T-helper 1 cell treated with Interleukin-12 subunit alpha and Interleukin-12 subunit beta and Interleukin-4 antibody, amounts not matched to agents 30 μg/mL and 1 μg/mL, for 36 hours (primary cell): Measurements from ENCODE around the gene KRTAP5-8.
"Not testable (repeated sequence)": the region's sequence is repeated elsewhere in the genome, so short reads cannot be mapped to it uniquely, and the experiment has no call there.

Experiments used
- H3K27ac Mint-ChIP-seq: one replicate; pipeline ENCODE4 v1.8.0; 2021; ENCODE audit warnings: mild to moderate bottlenecking, mixed read lengths
- H3K27me3 Mint-ChIP-seq: one replicate; pipeline ENCODE4 v1.8.0; 2021; ENCODE audit warnings: low read depth, mixed read lengths
- H3K36me3 Mint-ChIP-seq: one replicate; pipeline ENCODE4 v1.8.0; 2021; ENCODE audit warnings: low read depth, mixed read lengths
- H3K4me1 Mint-ChIP-seq: one replicate; pipeline ENCODE4 v1.8.0; 2021; ENCODE audit warnings: low read depth, mixed read lengths
- H3K4me3 Mint-ChIP-seq: one replicate; pipeline ENCODE4 v1.8.0; 2021; ENCODE audit warnings: mild to moderate bottlenecking, moderate library complexity, mixed read lengths
- H3K9me3 Mint-ChIP-seq: one replicate; pipeline ENCODE4 v1.8.0; 2021; ENCODE audit warnings: mixed read lengths

The KRTAP5-8 gene

GRCh38 chr11:71566626-71567599, 29.1 kb downstream of the KRTAP5-8 start:
- not testable (repeated sequence) for H3K36me3 Mint-ChIP-seq, H3K27ac Mint-ChIP-seq, H3K9me3 Mint-ChIP-seq, H3K4me3 Mint-ChIP-seq, H3K4me1 Mint-ChIP-seq
- peaks cover 21% of the 10 kb centered on the region for H3K27me3 Mint-ChIP-seq

GRCh38 chr11:71567633-71568032, 29.8 kb downstream of the KRTAP5-8 start:
- not testable (repeated sequence) for H3K36me3 Mint-ChIP-seq, H3K9me3 Mint-ChIP-seq, H3K27ac Mint-ChIP-seq, H3K4me1 Mint-ChIP-seq, H3K4me3 Mint-ChIP-seq
- peaks cover 21% of the 10 kb centered on the region for H3K27me3 Mint-ChIP-seq

GRCh38 chr11:71568704-71569349, 31.0 kb downstream of the KRTAP5-8 start:
- Mint-ChIP-seq H3K4me3 (no peak overlapping the region), H3K4me1 (peaks cover 3% of the 10 kb centered on the region), H3K27ac (no peak overlapping the region), H3K27me3 (peaks cover 11% of the 10 kb centered on the region), H3K9me3 (no peaks in the 10 kb centered on the region), H3K36me3 (no peaks in the 10 kb centered on the region)

DNA sequence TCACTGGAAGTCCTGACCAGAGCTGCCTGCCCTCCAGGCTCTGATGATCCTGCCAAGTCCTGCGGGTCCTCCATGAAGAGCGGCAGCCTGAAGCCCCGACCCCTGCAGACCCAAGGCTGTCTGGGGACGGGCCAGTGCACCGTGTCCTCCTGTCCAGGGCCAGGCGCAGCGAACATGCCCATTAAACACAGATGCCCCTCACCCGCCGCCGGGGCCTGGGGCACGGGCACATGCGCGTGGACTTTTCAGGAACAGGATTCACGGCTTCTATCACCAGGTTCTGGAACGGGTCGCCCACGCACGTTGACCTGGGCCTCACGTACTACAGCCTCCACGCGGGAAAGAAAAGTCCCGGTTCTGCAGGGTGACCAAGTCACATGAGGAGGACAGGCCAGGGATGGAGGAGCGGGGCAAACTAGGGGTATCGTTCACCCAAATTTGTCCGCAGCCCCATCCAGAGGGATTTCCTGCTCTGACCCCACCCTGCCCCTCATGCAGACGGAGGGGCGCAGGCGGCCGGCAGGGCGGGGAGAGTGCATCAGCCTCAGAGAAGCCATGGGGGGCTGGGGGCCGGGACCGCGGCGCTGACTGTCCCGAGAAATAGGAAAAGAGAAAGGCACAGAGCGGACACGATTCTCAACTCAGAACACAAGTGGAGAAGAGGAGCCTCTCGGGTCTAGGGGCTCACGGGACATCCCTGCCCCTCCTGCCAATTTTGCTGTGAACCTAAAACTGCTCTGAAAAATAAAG, 33.5 kb downstream of the KRTAP5-8 start:
- not testable (repeated sequence) for H3K4me3 Mint-ChIP-seq, H3K27me3 Mint-ChIP-seq, H3K4me1 Mint-ChIP-seq, H3K36me3 Mint-ChIP-seq, H3K9me3 Mint-ChIP-seq, H3K27ac Mint-ChIP-seq

DNA sequence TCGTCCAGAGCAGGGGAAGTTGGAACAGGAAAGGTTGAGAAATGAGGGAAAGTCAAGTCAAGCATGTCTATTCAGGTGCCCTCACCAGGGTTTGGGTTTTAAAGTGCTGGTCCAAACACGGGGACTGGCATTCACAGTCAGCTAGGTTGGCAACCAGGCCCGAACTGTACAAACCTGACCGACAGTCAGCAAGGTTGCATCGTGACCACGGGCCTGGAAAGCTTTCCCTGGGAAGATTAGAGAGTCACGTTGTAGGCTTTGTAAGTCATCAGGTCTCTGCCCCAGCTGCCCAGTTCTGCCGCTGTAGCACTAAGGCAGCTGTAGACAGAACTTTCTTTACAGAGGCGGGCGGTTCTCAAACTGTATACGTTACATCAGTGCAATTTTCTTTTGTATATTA, 35.0 kb downstream of the KRTAP5-8 start:
- Mint-ChIP-seq H3K9me3 (no peaks in the 10 kb centered on the region), H3K27ac (no peak overlapping the region), H3K27me3 (no peaks in the 10 kb centered on the region), H3K36me3 (no peaks in the 10 kb centered on the region), H3K4me1 (no peaks in the 10 kb centered on the region), H3K4me3 (no peak overlapping the region)

DNA sequence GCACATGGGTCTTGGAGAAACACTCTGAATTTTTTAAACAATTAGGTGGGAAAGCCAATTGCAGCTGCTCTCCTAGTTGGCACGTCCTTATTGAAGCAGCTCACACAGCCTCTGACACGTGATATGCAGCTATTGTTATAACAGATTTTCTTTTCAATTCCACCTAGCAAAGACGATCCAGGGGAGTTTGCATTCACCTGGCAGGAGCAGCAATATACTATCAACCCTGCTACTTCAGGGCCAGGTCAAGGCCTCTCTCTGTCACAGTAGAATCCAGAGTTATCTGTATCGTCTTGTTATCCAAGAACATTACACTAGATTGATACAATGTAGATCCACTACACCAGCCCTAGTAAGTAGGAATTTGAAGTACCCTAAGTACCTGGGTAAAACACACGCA, 36.6 kb downstream of the KRTAP5-8 start:
- Mint-ChIP-seq H3K27me3 (no peaks in the 10 kb centered on the region), H3K4me1 (no peaks in the 10 kb centered on the region), H3K4me3 (no peak overlapping the region), H3K27ac (no peak overlapping the region), H3K36me3 (no peaks in the 10 kb centered on the region), H3K9me3 (no peaks in the 10 kb centered on the region)

- H3K36me3 Mint-ChIP-seq, result no peaks in the 10 kb centered on the region
- no peak overlapping the region for H3K27ac Mint-ChIP-seq
- H3K4me3 Mint-ChIP-seq, result no peak overlapping the region
- H3K27me3 Mint-ChIP-seq, result peaks cover 9% of the 10 kb centered on the region
- peaks cover 8% of the 10 kb centered on the region for H3K4me1 Mint-ChIP-seq
- H3K9me3 Mint-ChIP-seq, result no peaks in the 10 kb centered on the region
Observed at GRCh38 chr11:71575723-71576424, 38.0 kb downstream of the KRTAP5-8 start.

DNA sequence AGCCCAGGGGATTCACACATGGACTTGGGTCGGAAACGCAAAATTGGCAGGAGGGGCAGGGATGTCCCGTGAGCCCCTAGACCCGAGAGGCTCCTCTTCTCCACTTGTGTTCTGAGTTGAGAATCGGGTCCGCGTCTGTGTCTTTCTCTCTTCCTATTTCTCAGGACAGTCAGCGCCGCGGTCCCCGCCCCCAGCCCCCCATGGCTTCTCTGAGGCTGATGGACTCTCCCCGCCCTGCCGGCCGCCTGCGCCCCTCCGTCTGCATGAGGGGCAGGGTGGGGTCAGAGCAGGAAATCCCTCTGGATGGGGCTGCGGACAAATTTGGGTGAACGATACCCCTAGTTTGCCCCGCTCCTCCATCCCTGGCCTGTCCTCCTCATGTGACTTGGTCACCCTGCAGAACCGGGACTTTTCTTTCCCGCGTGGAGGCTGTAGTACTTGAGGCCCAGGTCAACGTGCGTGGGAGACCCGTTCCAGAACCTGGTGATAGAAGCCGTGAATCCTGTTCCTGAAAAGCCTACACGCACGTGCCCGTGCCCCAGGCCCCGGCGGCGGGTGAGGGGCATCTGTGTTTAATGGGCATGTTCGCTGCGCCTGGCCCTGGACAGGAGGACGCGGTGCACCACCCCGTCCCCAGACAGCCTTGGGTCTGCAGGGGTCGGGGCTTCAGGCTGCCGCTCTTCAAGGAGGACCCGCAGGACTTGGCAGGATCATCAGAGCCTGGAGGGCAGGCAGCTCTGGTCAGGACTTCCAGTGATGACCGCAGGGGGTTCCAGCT, 39.1 kb downstream of the KRTAP5-8 start:
- H3K27ac Mint-ChIP-seq, H3K36me3 Mint-ChIP-seq, H3K9me3 Mint-ChIP-seq, H3K4me3 Mint-ChIP-seq: not testable (repeated sequence)
- peaks cover 11% of the 10 kb centered on the region for H3K4me1 Mint-ChIP-seq
- peaks cover 15% of the 10 kb centered on the region for H3K27me3 Mint-ChIP-seq

GRCh38 chr11:71577469-71578004, 39.7 kb downstream of the KRTAP5-8 start:
- peaks cover 11% of the 10 kb centered on the region for H3K4me1 Mint-ChIP-seq
- H3K27ac Mint-ChIP-seq, result no peak overlapping the region
- peaks cover 18% of the 10 kb centered on the region for H3K27me3 Mint-ChIP-seq
- H3K36me3 Mint-ChIP-seq, result no peaks in the 10 kb centered on the region
- H3K9me3 Mint-ChIP-seq, result no peaks in the 10 kb centered on the region
- no peak overlapping the region for H3K4me3 Mint-ChIP-seq

GRCh38 chr11:71579513-71579912, 41.7 kb downstream of the KRTAP5-8 start:
- H3K36me3 Mint-ChIP-seq, H3K27ac Mint-ChIP-seq, H3K4me3 Mint-ChIP-seq, H3K9me3 Mint-ChIP-seq: not testable (repeated sequence)
- Mint-ChIP-seq H3K4me1 (peaks cover 11% of the 10 kb centered on the region), H3K27me3 (peaks cover 22% of the 10 kb centered on the region)

DNA sequence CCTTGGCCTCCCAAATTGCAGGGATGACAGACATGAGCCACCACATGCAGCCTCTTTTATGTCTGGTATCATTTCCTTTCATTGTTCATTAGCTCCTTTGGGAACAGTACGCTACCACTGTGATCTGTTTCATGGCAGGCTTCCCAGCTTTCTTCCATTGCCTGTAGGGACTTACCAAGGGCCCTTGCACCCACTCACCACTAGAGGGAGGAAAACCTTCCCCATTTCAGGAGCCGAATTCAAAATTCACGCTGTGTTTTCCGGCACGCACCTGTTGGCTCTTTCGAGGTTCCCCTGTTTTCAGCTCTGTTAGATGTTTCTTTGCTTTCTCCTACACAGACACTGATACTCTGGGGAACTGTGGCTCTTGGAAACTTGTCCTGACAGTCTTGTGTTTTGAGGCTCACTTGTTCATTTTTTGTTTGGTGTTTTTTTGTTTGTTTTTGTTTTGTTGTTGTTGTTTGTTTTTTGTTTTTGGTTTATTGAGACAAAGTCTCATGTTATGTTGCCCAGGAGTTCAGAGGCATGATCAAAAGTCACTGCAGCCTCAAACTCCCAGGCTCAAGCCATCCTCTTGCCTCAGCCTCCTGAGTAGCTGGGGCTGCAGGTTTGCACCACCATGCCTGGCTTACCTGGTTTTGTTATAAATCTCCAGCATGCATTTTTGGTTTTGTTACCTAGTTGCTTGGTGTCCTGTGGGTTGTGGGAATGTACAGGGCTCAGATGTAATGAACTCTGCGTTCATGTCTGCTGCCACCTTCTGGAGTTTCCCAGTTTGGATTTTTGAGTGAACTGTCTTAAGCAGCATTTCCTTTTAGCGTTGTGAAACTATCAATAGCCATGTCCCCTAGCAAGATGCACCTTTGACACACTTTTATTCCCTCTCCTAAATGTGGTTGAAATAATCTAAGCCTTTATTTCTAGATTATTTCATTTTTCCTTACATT, 42.5 kb downstream of the KRTAP5-8 start:
- Mint-ChIP-seq H3K9me3 (no peaks in the 10 kb centered on the region), H3K27me3 (peaks cover 22% of the 10 kb centered on the region), H3K4me1 (peaks cover 11% of the 10 kb centered on the region), H3K36me3 (no peaks in the 10 kb centered on the region), H3K27ac (no peak overlapping the region), H3K4me3 (no peak overlapping the region)

DNA sequence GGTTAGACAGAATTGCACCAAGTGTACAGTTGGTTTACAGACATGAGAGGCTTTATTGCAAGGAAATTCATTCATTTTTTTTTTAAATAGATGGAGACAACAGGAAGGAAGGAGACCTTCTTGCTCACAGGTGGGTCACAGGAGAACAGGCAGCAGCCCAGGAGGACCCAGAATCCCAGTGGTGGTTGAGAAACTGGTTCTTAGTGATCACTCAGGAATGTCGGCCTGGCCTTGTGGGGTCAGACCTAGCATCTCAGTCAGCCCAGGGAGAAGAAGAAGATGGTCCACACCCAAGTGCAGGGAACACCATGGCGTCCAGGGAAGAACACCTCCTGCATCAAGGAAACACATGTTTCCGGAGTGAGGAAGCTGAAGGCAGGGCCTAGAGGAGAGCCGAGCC, 44.0 kb downstream of the KRTAP5-8 start:
- H3K27ac Mint-ChIP-seq, result no peak overlapping the region
- H3K27me3 Mint-ChIP-seq, result peaks cover 22% of the 10 kb centered on the region
- no peak overlapping the region for H3K4me3 Mint-ChIP-seq
- H3K9me3 Mint-ChIP-seq, result no peaks in the 10 kb centered on the region
- peaks cover 11% of the 10 kb centered on the region for H3K4me1 Mint-ChIP-seq
- no peaks in the 10 kb centered on the region for H3K36me3 Mint-ChIP-seq
